Panc1 (cell line): ENCODE results near the gene AP4E1. TPM values are rescaled to one million over a fixed set of nuclear protein-coding genes. Genes with fewer than 3 reads are reported as not detected.

Experiments
- ATAC-seq: fragments of 200-7000 bp; cut with Tn5 transposase; 2 replicates; pipeline ENCODE4 v1.9.1; 2020; ENCODE audit warnings: mild to moderate bottlenecking, moderate library complexity
- BruUV-seq: library from RNA; stranded (reverse); fragments of 400-500 nt; replicated peaks from 2 replicates; lab custom pipeline; 2021; lab: Mats Ljungman, UMichigan
- CTCF ChIA-PET: fragments of 300-600 bp; sonication (Branson Sonifier 250); formaldehyde crosslinking; loops from one replicate; lab custom pipeline; 2022; ENCODE audit warnings: antibody characterized with exemption; lab: Charles Lee
- POLR2A ChIA-PET: fragments of 300-600 bp; sonication (Branson Sonifier 250); formaldehyde crosslinking; loops from one replicate; lab custom pipeline; 2022; ENCODE audit warnings: antibody characterized with exemption; lab: Charles Lee
- DNase-seq: peaks from one replicate; pipeline ENCODE4 v3.0.0-alpha.2; 2010; ENCODE audit warnings: low read depth, low spot score
- H3K27ac ChIP-seq: 2 replicates; pipeline ENCODE4 v1.5.1; 2011; ENCODE audit warnings: mild to moderate bottlenecking, low read length, inconsistent platforms
- H3K27me3 ChIP-seq: fragments of 200-500 bp; sonication (Bioruptor generic); 2 replicates; pipeline ENCODE4 v1.6.0; 2014; ENCODE audit warnings: low read length, inconsistent platforms; ENCODE audit not compliant: control insufficient read depth, insufficient read depth
- H3K36me3 ChIP-seq: fragments of 200-500 bp; sonication (Bioruptor generic); 2 replicates; pipeline ENCODE4 v1.5.1; 2014; ENCODE audit warnings: inconsistent platforms, mild to moderate bottlenecking, low read length, moderate library complexity; ENCODE audit not compliant: control insufficient read depth, insufficient read depth
- H3K4me1 ChIP-seq: 2 replicates; pipeline ENCODE4 v1.5.1; 2011; ENCODE audit warnings: inconsistent platforms, mild to moderate bottlenecking, low read length, moderate library complexity; ENCODE audit not compliant: control insufficient read depth, insufficient read depth
- H3K4me3 ChIP-seq, 2 experiments: 2 replicates each; pipeline ENCODE4 v1.5.1; 2011 to 2012; ENCODE audit warnings: low read depth in 2 of 2, low read length in 2 of 2, mild to moderate bottlenecking in 2 of 2, inconsistent platforms in 1 of 2, moderate library complexity in 1 of 2
- H3K9me3 ChIP-seq: fragments of 200-500 bp; sonication (Bioruptor generic); 2 replicates; pipeline ENCODE4 v1.5.1; 2014; ENCODE audit warnings: low read depth, mild to moderate bottlenecking, inconsistent platforms, low read length, moderate library complexity; ENCODE audit not compliant: control insufficient read depth, insufficient read depth
- POLR2AphosphoS5 ChIP-seq: IDR thresholded peaks from 2 replicates; pipeline ENCODE4 v1.6.1; 2012; ENCODE audit warnings: mild to moderate bottlenecking, low read depth, low read length, moderate library complexity
- SIN3A ChIP-seq: IDR thresholded peaks from 2 replicates; pipeline ENCODE4 v1.6.1; 2012; ENCODE audit warnings: low read depth, mild to moderate bottlenecking, low read length, moderate library complexity, borderline replicate concordance; ENCODE audit not compliant: insufficient read depth
- TCF7L2 ChIP-seq: IDR thresholded peaks from 2 replicates; pipeline ENCODE4 v1.6.1; 2011; ENCODE audit warnings: mild to moderate bottlenecking, low read depth, low read length, inconsistent platforms
- in situ Hi-C: cut with HindIII; loops from 2 replicates; pipeline ENCODE4 v1.10.0; 2016; ENCODE audit warnings: low sequenced_read_pairs, low pct_unique_long_range_greater_than_20kb
- intact Hi-C: fragments of 100-400 bp; cut with micrococcal nuclease; formaldehyde crosslinking; loops from one replicate; pipeline ENCODE4 v1.10.0; 2022; ENCODE audit not compliant: unreplicated experiment
- total RNA-seq: library from RNA; stranded (reverse); gene quantifications from one replicate; pipeline ENCODE4 v1.2.1, GENCODE V29; 2021; ENCODE audit not compliant: unreplicated experiment
- TF ChIP-seq, protein P1 (sequence below), 2 experiments: IDR thresholded peaks; 2 replicates each; pipeline ENCODE4 v1.6.1; 2011 to 2012; ENCODE audit warnings: low read depth in 2 of 2, control low read depth in 1 of 2, low read length in 1 of 2, mild to moderate bottlenecking in 1 of 2, moderate library complexity in 1 of 2; ENCODE audit not compliant: insufficient read depth in 1 of 2
- TF ChIP-seq, protein P2 (sequence below): fragments of 450-650 bp; IDR thresholded peaks from 2 replicates; pipeline ENCODE4 v1.5.1; 2017; ENCODE audit warnings: mild to moderate bottlenecking

Gene AP4E1
- total RNA-seq, 1 experiment from 2014 or later = 13.6 TPM

DNA sequence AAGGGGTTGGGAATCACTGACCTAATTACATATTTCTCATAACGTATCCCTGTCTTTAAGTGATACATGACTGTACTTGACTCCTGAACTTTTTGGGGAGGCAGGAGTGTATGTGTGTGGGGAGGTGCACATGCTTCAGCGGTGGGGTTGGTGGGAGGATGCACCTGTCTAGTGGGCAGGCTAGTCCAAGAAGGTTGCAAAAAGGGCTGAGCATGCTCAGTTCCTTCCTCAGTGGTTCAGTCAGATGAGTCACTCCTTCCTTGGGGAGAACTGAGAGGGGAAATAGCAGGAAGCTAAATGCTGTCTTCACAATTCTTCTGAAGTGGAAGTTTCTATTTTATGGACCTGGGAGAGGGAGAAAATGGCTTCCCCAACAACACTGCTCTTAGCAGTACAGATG, 24.6 kb upstream of the AP4E1 start:
- DNase-seq = no peak
- intact Hi-C loops = no loop called here

DNA sequence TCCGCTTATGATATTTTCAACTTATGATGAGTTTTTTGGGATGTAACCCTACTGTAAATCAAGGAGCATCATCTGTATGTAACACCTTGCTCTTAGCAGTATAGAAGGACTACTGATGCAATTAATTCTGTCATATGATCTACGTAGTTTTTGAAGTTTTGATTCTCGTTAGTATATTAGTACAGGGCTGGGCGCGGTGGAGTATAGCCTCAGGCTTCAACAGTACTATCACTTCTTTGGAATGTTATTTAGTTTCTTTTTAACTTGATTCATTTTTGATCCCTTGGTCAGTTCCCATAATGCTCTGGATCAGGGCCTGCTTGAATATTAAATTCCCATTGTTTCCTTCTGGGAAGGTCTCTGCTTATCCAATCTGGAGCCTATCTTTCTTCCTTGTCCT, 23.9 kb upstream of the AP4E1 start:
- ATAC-seq (no peak), DNase-seq (no peak)
- no peak overlapping the region for H3K4me3 ChIP-seq
- no peaks in the 10 kb centered on the region for H3K36me3 ChIP-seq
- no peaks in the 10 kb centered on the region for H3K27me3 ChIP-seq
- no TSS peak for BruUV-seq
- POLR2A ChIA-PET = no interaction called here
- CTCF ChIA-PET = interaction anchor here (1.1 to 1.2 kb wide), 2 partner anchors 8 to 203 kb away, joined by 10 to 11 read pairs; no protein-coding TSS in a partner anchor
- TF ChIP-seq, protein P1, sequence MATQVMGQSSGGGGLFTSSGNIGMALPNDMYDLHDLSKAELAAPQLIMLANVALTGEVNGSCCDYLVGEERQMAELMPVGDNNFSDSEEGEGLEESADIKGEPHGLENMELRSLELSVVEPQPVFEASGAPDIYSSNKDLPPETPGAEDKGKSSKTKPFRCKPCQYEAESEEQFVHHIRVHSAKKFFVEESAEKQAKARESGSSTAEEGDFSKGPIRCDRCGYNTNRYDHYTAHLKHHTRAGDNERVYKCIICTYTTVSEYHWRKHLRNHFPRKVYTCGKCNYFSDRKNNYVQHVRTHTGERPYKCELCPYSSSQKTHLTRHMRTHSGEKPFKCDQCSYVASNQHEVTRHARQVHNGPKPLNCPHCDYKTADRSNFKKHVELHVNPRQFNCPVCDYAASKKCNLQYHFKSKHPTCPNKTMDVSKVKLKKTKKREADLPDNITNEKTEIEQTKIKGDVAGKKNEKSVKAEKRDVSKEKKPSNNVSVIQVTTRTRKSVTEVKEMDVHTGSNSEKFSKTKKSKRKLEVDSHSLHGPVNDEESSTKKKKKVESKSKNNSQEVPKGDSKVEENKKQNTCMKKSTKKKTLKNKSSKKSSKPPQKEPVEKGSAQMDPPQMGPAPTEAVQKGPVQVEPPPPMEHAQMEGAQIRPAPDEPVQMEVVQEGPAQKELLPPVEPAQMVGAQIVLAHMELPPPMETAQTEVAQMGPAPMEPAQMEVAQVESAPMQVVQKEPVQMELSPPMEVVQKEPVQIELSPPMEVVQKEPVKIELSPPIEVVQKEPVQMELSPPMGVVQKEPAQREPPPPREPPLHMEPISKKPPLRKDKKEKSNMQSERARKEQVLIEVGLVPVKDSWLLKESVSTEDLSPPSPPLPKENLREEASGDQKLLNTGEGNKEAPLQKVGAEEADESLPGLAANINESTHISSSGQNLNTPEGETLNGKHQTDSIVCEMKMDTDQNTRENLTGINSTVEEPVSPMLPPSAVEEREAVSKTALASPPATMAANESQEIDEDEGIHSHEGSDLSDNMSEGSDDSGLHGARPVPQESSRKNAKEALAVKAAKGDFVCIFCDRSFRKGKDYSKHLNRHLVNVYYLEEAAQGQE (IDR thresholded peaks at IDR 0.05; ENCODE audit: insufficient read depth in 1 of 2, low read depth in 2 of 2, low read length in 1 of 2) = no peak
- TF ChIP-seq, protein P2, sequence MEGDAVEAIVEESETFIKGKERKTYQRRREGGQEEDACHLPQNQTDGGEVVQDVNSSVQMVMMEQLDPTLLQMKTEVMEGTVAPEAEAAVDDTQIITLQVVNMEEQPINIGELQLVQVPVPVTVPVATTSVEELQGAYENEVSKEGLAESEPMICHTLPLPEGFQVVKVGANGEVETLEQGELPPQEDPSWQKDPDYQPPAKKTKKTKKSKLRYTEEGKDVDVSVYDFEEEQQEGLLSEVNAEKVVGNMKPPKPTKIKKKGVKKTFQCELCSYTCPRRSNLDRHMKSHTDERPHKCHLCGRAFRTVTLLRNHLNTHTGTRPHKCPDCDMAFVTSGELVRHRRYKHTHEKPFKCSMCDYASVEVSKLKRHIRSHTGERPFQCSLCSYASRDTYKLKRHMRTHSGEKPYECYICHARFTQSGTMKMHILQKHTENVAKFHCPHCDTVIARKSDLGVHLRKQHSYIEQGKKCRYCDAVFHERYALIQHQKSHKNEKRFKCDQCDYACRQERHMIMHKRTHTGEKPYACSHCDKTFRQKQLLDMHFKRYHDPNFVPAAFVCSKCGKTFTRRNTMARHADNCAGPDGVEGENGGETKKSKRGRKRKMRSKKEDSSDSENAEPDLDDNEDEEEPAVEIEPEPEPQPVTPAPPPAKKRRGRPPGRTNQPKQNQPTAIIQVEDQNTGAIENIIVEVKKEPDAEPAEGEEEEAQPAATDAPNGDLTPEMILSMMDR = no peak
- TF ChIP-seq TCF7L2 = no peak
- TF ChIP-seq SIN3A = no peak
- TF ChIP-seq POLR2AphosphoS5 = no peak
- H3K27ac ChIP-seq = 0 out of 2 replicates have a peak overlapping the region, but pooled peaks have one; percentile 25
- in situ Hi-C loops (no loop called here), intact Hi-C loops (no loop called here)
- H3K9me3 ChIP-seq = no peaks in the 10 kb centered on the region
- peaks cover 7% of the 10 kb centered on the region; the same call in 1 of the 2 replicates for H3K4me1 ChIP-seq

More for the DNA sequence above, 24.6 kb upstream of the AP4E1 start:
- Histone ChIP-seq H3K9me3 (no peaks in the 10 kb centered on the region), H3K4me1 (peaks cover 7% of the 10 kb centered on the region; the same call in 1 of the 2 replicates), H3K36me3 (no peaks in the 10 kb centered on the region), H3K4me3 (no peak overlapping the region), H3K27ac (no peak overlapping the region), H3K27me3 (no peaks in the 10 kb centered on the region)
- TF ChIP-seq, protein P2 = no peak
- TF ChIP-seq TCF7L2 (no peak), SIN3A (no peak), POLR2AphosphoS5 (no peak)
- TF ChIP-seq, protein P1 (IDR thresholded peaks at IDR 0.05; ENCODE audit: insufficient read depth in 1 of 2, low read depth in 2 of 2, low read length in 1 of 2) = no peak
- no TSS peak for BruUV-seq
- in situ Hi-C loops = no loop called here
- ATAC-seq = no peak
- ChIA-PET POLR2A (no interaction called here), CTCF (no interaction called here)
